Left lung (tissue), 10 donors: Measurements from ENCODE around the gene RALGAPA1. TPM values are rescaled to one million over a fixed set of nuclear protein-coding genes. Genes with fewer than 3 reads are reported as not detected.

Experiments
- ATAC-seq: fragments of 200-7000 bp; cut with Tn5 transposase; one replicate; pipeline ENCODE4 v1.9.1; 2020; ENCODE audit warnings: moderate library complexity
- DNase-seq, 4 donors: peaks; one replicate each; pipeline ENCODE4 v3.0.0-alpha.2; 2013 to 2020
- H3K27ac ChIP-seq, 2 donors: fragments of 200-600 bp; sonication (generic) in 1 of 2; one replicate each; pipeline versions ENCODE4 v1.5.0 to v1.8.0; 2020 to 2021
- H3K27me3 ChIP-seq, 2 donors: fragments of 200-600 bp; sonication (generic) in 1 of 2; one replicate each; pipeline versions ENCODE4 v1.5.0 to v1.8.0; 2020 to 2021
- H3K36me3 ChIP-seq, 2 donors: fragments of 200-600 bp; sonication (generic) in 1 of 2; one replicate each; pipeline versions ENCODE4 v1.5.0 to v1.8.0; 2020 to 2021
- H3K4me1 ChIP-seq, 2 donors: fragments of 200-600 bp; one replicate each; pipeline ENCODE4 v1.8.0; 2021
- H3K4me3 ChIP-seq, 2 donors: fragments of 200-600 bp; sonication (generic) in 1 of 2; one replicate each; pipeline versions ENCODE4 v1.5.0 to v1.8.0; 2020 to 2021; ENCODE audit warnings: mild to moderate bottlenecking in 1 of 2
- H3K9me3 ChIP-seq, 2 donors: fragments of 200-600 bp; sonication (generic) in 1 of 2; one replicate each; pipeline versions ENCODE4 v1.5.0 to v1.8.0; 2020 to 2021
- CTCF ChIP-seq, 2 donors: fragments of 200-600 bp; sonication (generic) in 1 of 2; IDR thresholded peaks; one replicate each; pipeline versions ENCODE4 v1.5.0 to v1.8.0; 2021; ENCODE audit warnings: antibody characterized with exemption in 2 of 2
- intact Hi-C, 2 donors: fragments of 100-400 bp; cut with DNase I; formaldehyde crosslinking; loops; one replicate each; pipeline versions ENCODE4 v1.11.2 to v1.14.2; 2022
- polyA plus RNA-seq, 6 donors: library from polyadenylated mRNA; unstranded; fragments of 120-200 nt; gene quantifications; one replicate each; pipeline ENCODE4 v1.2.1, GENCODE V29; 2013; ENCODE audit not compliant: insufficient read length in 6 of 6
- total RNA-seq, 2 donors: library from RNA; stranded (reverse); fragmentation: NEBNext Ultra II Directional; extraction: Animal tissue kit (Norgen Biotek cat#: 25700); gene quantifications; one replicate each; pipeline ENCODE4 v1.2.1, GENCODE V29; 2021
- donor health status: DM: no; HTN: yes; CAD: no.
- donor health status: DM: no; HTN: no; CAD: no.

Gene RALGAPA1
- total and polyA plus RNA-seq, 8 donors: 42.0 to 58.7 (median 48.0) TPM

- H3K4me3 ChIP-seq: no peak overlapping the region
- intact Hi-C loops: no loop called here
- no peak for TF ChIP-seq CTCF (IDR thresholded peaks at IDR 0.05)
- H3K27me3 ChIP-seq: no peaks in the 10 kb centered on the region
- DNase-seq (no peak), ATAC-seq (no peak)
- H3K27ac ChIP-seq: no peak overlapping the region
- peaks cover 0 to 4% of the 10 kb centered on the region in 2 donors for H3K36me3 ChIP-seq
- H3K9me3 ChIP-seq: no peaks in the 10 kb centered on the region
- H3K4me1 ChIP-seq: no peaks in the 10 kb centered on the region
These were observed 232.8 kb downstream of the RALGAPA1 start for GRCh38 chr14:35576260-35576659.

DNA sequence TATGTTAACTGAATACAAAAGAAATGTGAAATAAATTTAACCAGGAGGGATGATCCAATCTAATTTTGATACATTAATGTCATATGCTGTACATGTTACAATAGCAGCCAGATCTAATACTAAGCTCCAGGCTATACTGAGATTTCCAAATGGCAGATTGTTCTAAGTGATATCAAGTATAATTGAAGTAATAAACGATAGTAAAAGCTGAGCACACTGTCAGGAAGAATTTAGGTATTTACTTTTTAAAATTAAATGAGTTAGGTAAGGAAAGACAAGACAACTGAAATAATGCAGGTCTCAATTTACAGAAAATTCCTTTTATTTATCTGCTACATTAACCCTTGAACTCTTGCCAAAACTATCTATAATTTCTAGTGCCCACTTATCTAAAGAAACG, 235.2 kb downstream of the RALGAPA1 start:
- Histone ChIP-seq H3K27me3 (no peaks in the 10 kb centered on the region), H3K36me3 (no peaks in the 10 kb centered on the region), H3K4me1 (no peaks in the 10 kb centered on the region), H3K9me3 (no peaks in the 10 kb centered on the region), H3K4me3 (no peak overlapping the region), H3K27ac (no peak overlapping the region)
- ATAC-seq (no peak), DNase-seq (no peak)
- intact Hi-C loops: no loop called here
- no peak for TF ChIP-seq CTCF (IDR thresholded peaks at IDR 0.05)

GRCh38 chr14:35571598-35571997, 237.5 kb downstream of the RALGAPA1 start:
- no peak overlapping the region for H3K27ac ChIP-seq
- H3K36me3 ChIP-seq: no peaks in the 10 kb centered on the region
- H3K9me3 ChIP-seq: no peaks in the 10 kb centered on the region
- H3K4me3 ChIP-seq: no peak overlapping the region
- no peaks in the 10 kb centered on the region for H3K27me3 ChIP-seq
- intact Hi-C loops: no loop called here
- H3K4me1 ChIP-seq: no peaks in the 10 kb centered on the region
- no peak for DNase-seq
- no peak for ATAC-seq
- TF ChIP-seq CTCF (IDR thresholded peaks at IDR 0.05): no peak

DNA sequence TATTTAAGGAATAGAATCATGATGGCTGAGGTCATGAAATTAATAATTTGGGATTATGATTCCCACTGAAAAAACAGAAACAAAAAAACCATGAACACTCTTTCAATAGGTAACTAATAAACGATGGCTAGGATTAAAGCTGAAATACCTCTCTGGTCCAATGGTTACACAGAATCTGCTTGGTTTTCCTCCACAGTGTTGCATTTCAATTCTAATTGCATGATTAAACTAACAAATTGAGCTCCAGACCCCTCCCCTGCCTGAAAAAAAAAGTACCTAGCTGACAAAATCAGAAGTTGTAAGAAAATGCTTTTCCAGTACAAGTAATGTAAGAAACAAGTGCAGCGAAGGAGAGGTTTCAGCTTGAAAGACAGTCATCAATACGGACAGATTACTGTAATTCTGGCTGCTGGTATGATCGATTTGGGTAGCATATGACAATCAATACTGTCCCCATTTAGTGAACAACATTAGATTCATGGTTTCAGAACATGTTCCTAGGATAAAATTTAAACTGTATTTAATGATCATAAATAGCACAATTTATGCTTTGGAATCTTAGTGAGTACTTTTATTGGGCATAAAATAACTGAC, 243.1 kb downstream of the RALGAPA1 start:
- Histone ChIP-seq H3K4me3 (no peak overlapping the region), H3K27me3 (no peaks in the 10 kb centered on the region), H3K9me3 (no peaks in the 10 kb centered on the region), H3K4me1 (no peaks in the 10 kb centered on the region), H3K36me3 (no peaks in the 10 kb centered on the region), H3K27ac (no peak overlapping the region)
- ATAC-seq: no peak
- no peak for TF ChIP-seq CTCF (IDR thresholded peaks at IDR 0.05)
- intact Hi-C loops: no loop called here
- DNase-seq: no peak

DNA sequence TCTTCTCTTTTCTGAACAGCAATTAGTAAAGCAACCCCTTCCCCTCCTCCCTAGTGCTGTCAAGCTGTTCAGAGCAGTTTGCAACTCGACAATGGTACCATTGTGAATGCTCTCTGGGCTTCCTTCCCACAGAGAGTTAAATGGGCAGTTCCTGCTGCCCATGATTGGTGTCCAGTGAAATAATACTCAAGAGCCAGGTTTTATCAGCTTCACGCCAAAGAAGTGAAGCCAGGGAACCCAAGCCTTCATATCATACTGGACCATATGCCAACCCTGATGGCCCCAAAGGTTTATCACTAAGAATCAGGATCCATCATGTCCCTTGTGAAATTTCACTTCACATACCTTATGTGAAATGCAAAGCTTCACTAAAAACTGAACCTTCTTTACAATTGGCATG, 250.4 kb downstream of the RALGAPA1 start:
- ATAC-seq: no peak
- intact Hi-C loops: no loop called here
- H3K27ac ChIP-seq: no peak overlapping the region
- H3K9me3 ChIP-seq: no peaks in the 10 kb centered on the region
- no peak overlapping the region for H3K4me3 ChIP-seq
- H3K36me3 ChIP-seq: no peaks in the 10 kb centered on the region
- H3K4me1 ChIP-seq: no peaks in the 10 kb centered on the region
- DNase-seq: no peak
- no peaks in the 10 kb centered on the region for H3K27me3 ChIP-seq
- no peak for TF ChIP-seq CTCF (IDR thresholded peaks at IDR 0.05)
